HG02759 (cell line): Measurements from ENCODE around the gene SLC48A1.

Experiments
- ATAC-seq: cut with Tn5 transposase; IDR thresholded peaks from one replicate; pipeline ENCODE4 v1.9.1; 2021; ENCODE audit warnings: mild to moderate bottlenecking, moderate library complexity; ENCODE audit not compliant: unreplicated experiment

Gene SLC48A1

GRCh38 chr12:47744005-47744651, 28.9 kb upstream of the SLC48A1 start:
- no peak for ATAC-seq

GRCh38 chr12:47744778-47745436, 28.1 kb upstream of the SLC48A1 start:
- ATAC-seq: no peak

- ATAC-seq: no peak
Measured at GRCh38 chr12:47745485-47746041, 27.5 kb upstream of the SLC48A1 start.

- no peak for ATAC-seq
Measured at GRCh38 chr12:47746073-47746472, 27.0 kb upstream of the SLC48A1 start.

- ATAC-seq: no peak
Measured at GRCh38 chr12:47746523-47746922, 26.5 kb upstream of the SLC48A1 start.

- no peak for ATAC-seq
Measured at GRCh38 chr12:47747126-47747525, 25.9 kb upstream of the SLC48A1 start.

GRCh38 chr12:47747596-47748506, 25.2 kb upstream of the SLC48A1 start:
- ATAC-seq: no peak

GRCh38 chr12:47748507-47748828, 24.6 kb upstream of the SLC48A1 start:
- ATAC-seq: no peak

- ATAC-seq: no peak
Measured at GRCh38 chr12:47748899-47749298, 24.1 kb upstream of the SLC48A1 start.

GRCh38 chr12:47750229-47750798, 22.7 kb upstream of the SLC48A1 start:
- ATAC-seq: no peak

GRCh38 chr12:47750916-47751470, 22.0 kb upstream of the SLC48A1 start:
- no peak for ATAC-seq

- ATAC-seq: no peak
Measured at GRCh38 chr12:47751561-47751960, 21.5 kb upstream of the SLC48A1 start.

- no peak for ATAC-seq
Measured at GRCh38 chr12:47752121-47752520, 20.9 kb upstream of the SLC48A1 start.

GRCh38 chr12:47752552-47752951, 20.5 kb upstream of the SLC48A1 start:
- no peak for ATAC-seq

- no peak for ATAC-seq
Measured at GRCh38 chr12:47753021-47754001, 19.7 kb upstream of the SLC48A1 start.

- ATAC-seq: no peak
Measured at GRCh38 chr12:47754126-47754525, 18.9 kb upstream of the SLC48A1 start.

- no peak for ATAC-seq
Measured at GRCh38 chr12:47754881-47755280, 18.2 kb upstream of the SLC48A1 start.

GRCh38 chr12:47755655-47756562, 17.1 kb upstream of the SLC48A1 start:
- ATAC-seq: peak; percentile 69
